Activated naive CD8-positive, alpha-beta T cell treated with anti-CD3 and anti-CD28 coated beads for 36 hours (primary cell): Measurements from ENCODE around the gene NAV2. TPM values are rescaled to one million over a fixed set of nuclear protein-coding genes. Genes with fewer than 3 reads are reported as not detected.

ENCODE experiments used
- DNase-seq: peaks from one replicate; pipeline ENCODE4 v3.0.0; 2021
- H3K27ac Mint-ChIP-seq: one replicate; pipeline ENCODE4 v1.8.0; 2022; ENCODE audit warnings: mild to moderate bottlenecking, moderate library complexity, mixed read lengths
- H3K27me3 Mint-ChIP-seq: one replicate; pipeline ENCODE4 v1.8.0; 2022; ENCODE audit warnings: mild to moderate bottlenecking, mixed read lengths
- H3K36me3 Mint-ChIP-seq: one replicate; pipeline ENCODE4 v1.8.0; 2021; ENCODE audit warnings: mild to moderate bottlenecking, mixed read lengths
- H3K4me1 Mint-ChIP-seq: one replicate; pipeline ENCODE4 v1.8.0; 2021; ENCODE audit warnings: mixed read lengths
- H3K4me3 Mint-ChIP-seq: one replicate; pipeline ENCODE4 v1.8.0; 2022; ENCODE audit warnings: mild to moderate bottlenecking, moderate library complexity, mixed read lengths
- H3K9me3 Mint-ChIP-seq: one replicate; pipeline ENCODE4 v1.8.0; 2022; ENCODE audit warnings: mixed read lengths
- total RNA-seq, 2 experiments: library from RNA; stranded (reverse); gene quantifications; one replicate each; pipeline ENCODE4 v1.2.3, GENCODE V29; 2021

The NAV2 gene
- total RNA-seq, 2 experiments from 2014 or later = 0.14 to 0.20 TPM

- DNase-seq = no peak
- Mint-ChIP-seq H3K4me3 (no peak overlapping the region), H3K36me3 (no peaks in the 10 kb centered on the region), H3K9me3 (no peaks in the 10 kb centered on the region), H3K27me3 (peaks cover 5% of the 10 kb centered on the region), H3K4me1 (no peaks in the 10 kb centered on the region), H3K27ac (no peak overlapping the region)
Observed at GRCh38 chr11:19677381-19678080, 35.1 kb upstream of the NAV2 start.

- Mint-ChIP-seq H3K36me3 (no peaks in the 10 kb centered on the region), H3K27me3 (peaks cover 5% of the 10 kb centered on the region), H3K9me3 (no peaks in the 10 kb centered on the region), H3K27ac (no peak overlapping the region), H3K4me3 (no peak overlapping the region), H3K4me1 (no peaks in the 10 kb centered on the region)
- no peak for DNase-seq
Observed at GRCh38 chr11:19679952-19680828, 32.4 kb upstream of the NAV2 start.

GRCh38 chr11:19680829-19681368, 31.7 kb upstream of the NAV2 start:
- no peak for DNase-seq
- Mint-ChIP-seq H3K9me3 (no peaks in the 10 kb centered on the region), H3K36me3 (no peaks in the 10 kb centered on the region), H3K4me1 (no peaks in the 10 kb centered on the region), H3K27me3 (peaks cover 5% of the 10 kb centered on the region), H3K27ac (no peak overlapping the region), H3K4me3 (no peak overlapping the region)

GRCh38 chr11:19683141-19683805, 29.4 kb upstream of the NAV2 start:
- Mint-ChIP-seq H3K27me3 (peaks cover 5% of the 10 kb centered on the region), H3K4me3 (no peak overlapping the region), H3K36me3 (no peaks in the 10 kb centered on the region), H3K27ac (no peak overlapping the region), H3K9me3 (no peaks in the 10 kb centered on the region), H3K4me1 (no peaks in the 10 kb centered on the region)
- DNase-seq = no peak

GRCh38 chr11:19683862-19684491, 28.7 kb upstream of the NAV2 start:
- H3K4me3 Mint-ChIP-seq = no peak overlapping the region
- no peaks in the 10 kb centered on the region for H3K4me1 Mint-ChIP-seq
- no peaks in the 10 kb centered on the region for H3K36me3 Mint-ChIP-seq
- H3K9me3 Mint-ChIP-seq = no peaks in the 10 kb centered on the region
- DNase-seq = no peak
- no peak overlapping the region for H3K27ac Mint-ChIP-seq
- H3K27me3 Mint-ChIP-seq = peaks cover 5% of the 10 kb centered on the region

GRCh38 chr11:19686234-19686633, 26.4 kb upstream of the NAV2 start:
- Mint-ChIP-seq H3K4me3 (no peak overlapping the region), H3K36me3 (no peaks in the 10 kb centered on the region), H3K27ac (no peak overlapping the region), H3K9me3 (no peaks in the 10 kb centered on the region), H3K27me3 (no peaks in the 10 kb centered on the region), H3K4me1 (no peaks in the 10 kb centered on the region)
- DNase-seq = no peak

- no peak for DNase-seq
- Mint-ChIP-seq H3K9me3 (no peaks in the 10 kb centered on the region), H3K4me1 (no peaks in the 10 kb centered on the region), H3K27me3 (no peaks in the 10 kb centered on the region), H3K36me3 (no peaks in the 10 kb centered on the region), H3K27ac (no peak overlapping the region), H3K4me3 (no peak overlapping the region)
Observed at GRCh38 chr11:19687392-19687791, 25.2 kb upstream of the NAV2 start.

- Mint-ChIP-seq H3K4me3 (no peak overlapping the region), H3K27me3 (no peaks in the 10 kb centered on the region), H3K36me3 (no peaks in the 10 kb centered on the region), H3K9me3 (no peaks in the 10 kb centered on the region), H3K4me1 (no peaks in the 10 kb centered on the region), H3K27ac (no peak overlapping the region)
- DNase-seq = no peak
Observed at GRCh38 chr11:19689281-19690000, 23.2 kb upstream of the NAV2 start.

GRCh38 chr11:19690885-19691284, 21.8 kb upstream of the NAV2 start:
- Mint-ChIP-seq H3K27me3 (no peaks in the 10 kb centered on the region), H3K27ac (no peak overlapping the region), H3K4me3 (no peak overlapping the region), H3K4me1 (no peaks in the 10 kb centered on the region), H3K9me3 (no peaks in the 10 kb centered on the region), H3K36me3 (no peaks in the 10 kb centered on the region)
- DNase-seq = no peak

- no peaks in the 10 kb centered on the region for H3K36me3 Mint-ChIP-seq
- no peaks in the 10 kb centered on the region for H3K9me3 Mint-ChIP-seq
- no peak overlapping the region for H3K27ac Mint-ChIP-seq
- DNase-seq = no peak
- H3K4me1 Mint-ChIP-seq = no peaks in the 10 kb centered on the region
- H3K4me3 Mint-ChIP-seq = no peak overlapping the region
- no peaks in the 10 kb centered on the region for H3K27me3 Mint-ChIP-seq
Observed at GRCh38 chr11:19691815-19692500, 20.7 kb upstream of the NAV2 start.

- H3K4me3 Mint-ChIP-seq = no peak overlapping the region
- no peaks in the 10 kb centered on the region for H3K4me1 Mint-ChIP-seq
- H3K27ac Mint-ChIP-seq = no peak overlapping the region
- no peaks in the 10 kb centered on the region for H3K27me3 Mint-ChIP-seq
- no peaks in the 10 kb centered on the region for H3K9me3 Mint-ChIP-seq
- H3K36me3 Mint-ChIP-seq = no peaks in the 10 kb centered on the region
- no peak for DNase-seq
Observed at GRCh38 chr11:19693146-19693545, 19.5 kb upstream of the NAV2 start.

GRCh38 chr11:19694796-19695345, 17.8 kb upstream of the NAV2 start:
- H3K27ac Mint-ChIP-seq = no peak overlapping the region
- H3K4me1 Mint-ChIP-seq = no peaks in the 10 kb centered on the region
- no peaks in the 10 kb centered on the region for H3K36me3 Mint-ChIP-seq
- no peaks in the 10 kb centered on the region for H3K9me3 Mint-ChIP-seq
- H3K4me3 Mint-ChIP-seq = no peak overlapping the region
- no peak for DNase-seq
- H3K27me3 Mint-ChIP-seq = peaks cover 3% of the 10 kb centered on the region

- no peak overlapping the region for H3K27ac Mint-ChIP-seq
- H3K4me3 Mint-ChIP-seq = no peak overlapping the region
Observed at GRCh38 chr11:19696073-19696472, 16.6 kb upstream of the NAV2 start.

GRCh38 chr11:19696904-19697303, 15.7 kb upstream of the NAV2 start:
- DNase-seq = no peak
- Mint-ChIP-seq H3K36me3 (no peaks in the 10 kb centered on the region), H3K9me3 (no peaks in the 10 kb centered on the region), H3K27me3 (peaks cover 5% of the 10 kb centered on the region), H3K4me3 (no peak overlapping the region), H3K4me1 (no peaks in the 10 kb centered on the region), H3K27ac (no peak overlapping the region)

More at GRCh38 chr11:19696073-19696472, 16.6 kb upstream of the NAV2 start:
- no peaks in the 10 kb centered on the region for H3K9me3 Mint-ChIP-seq
- no peak for DNase-seq
- H3K27me3 Mint-ChIP-seq = peaks cover 5% of the 10 kb centered on the region
- no peaks in the 10 kb centered on the region for H3K4me1 Mint-ChIP-seq
- no peaks in the 10 kb centered on the region for H3K36me3 Mint-ChIP-seq
